SKM-1 treated with dmso at 0.1 percent for 144 hours (cell line): ENCODE measurements around the gene MARCHF11.

Experiments
- DNase-seq: peaks from one replicate; lab custom pipeline; 2025; ENCODE audit not compliant: unreplicated experiment; lab: John Stamatoyannopoulos, UW

The MARCHF11 gene

GRCh38 chr5:16179511-16179935 lies at the start of gene MARCHF11:
MARCHF11 (minus strand) TSS chr5:16179791; CDS start chr5:16179575, 216 bp downstream.
- no peak for DNase-seq

DNA sequence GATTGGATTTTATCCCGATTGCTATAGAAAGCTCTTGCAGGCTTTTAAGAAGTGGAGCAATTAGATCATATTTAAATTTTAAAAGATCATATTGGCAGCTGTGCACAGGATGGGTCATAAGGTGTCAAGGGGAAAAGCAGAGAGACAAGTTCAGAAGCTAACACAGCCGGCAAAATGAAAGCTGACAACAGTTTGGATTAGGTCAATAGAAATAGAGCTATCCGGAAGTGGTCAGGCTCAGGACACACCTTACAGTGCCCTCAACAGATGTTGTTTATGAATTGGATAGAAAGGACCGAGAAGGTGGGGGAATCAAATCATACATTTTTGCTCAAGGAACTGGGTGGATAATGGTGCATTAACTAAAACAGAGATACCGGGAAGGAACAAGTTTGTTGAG lies 46.3 kb upstream of the MARCHF11 start:
- DNase-seq, result no peak

DNA sequence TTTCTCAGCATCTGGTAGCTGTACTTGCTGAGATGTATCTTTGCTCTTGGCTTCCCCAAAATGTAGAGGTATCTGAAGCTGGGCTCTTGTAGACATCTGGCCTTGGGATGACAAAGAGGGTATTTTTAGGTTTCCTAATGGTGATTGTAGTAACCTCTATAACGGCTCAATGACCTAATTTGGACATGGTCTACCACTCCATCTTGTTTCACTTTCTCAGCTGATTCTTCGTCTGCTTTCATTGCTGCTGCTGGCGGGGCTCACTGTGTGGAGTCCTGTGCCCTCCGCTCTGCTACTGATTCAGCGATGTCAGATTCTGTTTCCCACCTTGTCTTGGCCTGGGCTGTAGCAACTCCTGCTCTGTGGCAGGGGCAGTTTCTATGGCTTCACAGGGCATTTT lies 12.7 kb upstream of the MARCHF11 start:
- no peak for DNase-seq

DNA sequence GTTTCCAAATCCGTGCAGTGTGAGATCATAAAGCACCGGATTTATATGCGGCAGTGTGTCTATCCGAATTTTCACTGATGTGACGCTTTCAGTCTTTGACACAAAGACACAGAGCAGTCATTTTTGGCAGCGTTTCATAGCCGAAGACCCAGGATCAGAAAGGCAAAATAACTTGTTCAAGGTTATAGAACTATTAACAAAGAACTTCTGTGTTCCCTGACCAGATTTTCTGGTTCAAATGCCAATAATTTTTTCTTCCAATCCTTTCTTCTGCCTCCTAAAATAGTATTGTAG lies 1.1 kb upstream of the MARCHF11 start:
- DNase-seq, result no peak

- no peak for DNase-seq
These were observed 571 bp upstream of the MARCHF11 start for GRCh38 chr5:16179936-16180788.

DNA sequence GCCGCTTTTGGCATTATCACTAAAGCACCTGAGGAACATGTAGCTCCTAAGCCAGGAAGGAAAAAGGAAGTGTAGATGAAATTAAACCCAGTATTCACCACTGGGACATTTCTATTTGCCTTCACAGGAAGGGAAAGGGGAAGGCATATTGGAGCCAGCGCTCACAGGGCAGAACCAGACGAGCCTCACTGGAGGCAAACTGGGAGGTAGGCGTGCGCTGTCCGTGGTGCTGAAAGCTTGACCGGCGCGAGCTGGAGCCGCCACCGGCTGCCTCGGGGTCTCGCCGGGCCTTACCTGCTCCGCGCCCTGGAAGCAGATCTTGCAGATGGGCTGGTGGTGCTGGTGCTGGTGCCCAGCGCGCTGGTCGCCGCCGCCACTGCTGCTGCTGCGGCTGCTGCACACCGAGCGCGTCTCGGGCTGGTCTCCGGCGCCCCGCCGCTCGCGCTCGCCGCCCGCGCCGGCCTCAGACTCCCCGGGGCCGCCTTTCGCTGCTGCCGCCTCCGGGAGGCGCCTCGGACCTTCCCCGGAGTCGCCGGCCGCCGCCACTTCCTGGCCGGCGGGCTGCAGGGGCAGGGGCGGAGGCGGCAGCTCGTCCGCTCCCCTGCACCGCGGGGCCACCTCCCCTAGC lies 732 bp downstream of the MARCHF11 start:
- DNase-seq, result no peak

- DNase-seq, result no peak
These were observed 10.0 kb downstream of the MARCHF11 start for GRCh38 chr5:16169550-16169949.

GRCh38 chr5:16160706-16161105 lies 18.9 kb downstream of the MARCHF11 start:
- peak; percentile 42 for DNase-seq

- no peak for DNase-seq
These were observed 20.0 kb downstream of the MARCHF11 start for GRCh38 chr5:16159636-16160035.

- no peak for DNase-seq
These were observed 23.4 kb downstream of the MARCHF11 start for GRCh38 chr5:16156152-16156551.

GRCh38 chr5:16152601-16153568 lies 26.7 kb downstream of the MARCHF11 start:
- no peak for DNase-seq

GRCh38 chr5:16149621-16150020 lies 30.0 kb downstream of the MARCHF11 start:
- DNase-seq, result no peak

GRCh38 chr5:16147179-16147900 lies 32.3 kb downstream of the MARCHF11 start:
- no peak for DNase-seq

DNA sequence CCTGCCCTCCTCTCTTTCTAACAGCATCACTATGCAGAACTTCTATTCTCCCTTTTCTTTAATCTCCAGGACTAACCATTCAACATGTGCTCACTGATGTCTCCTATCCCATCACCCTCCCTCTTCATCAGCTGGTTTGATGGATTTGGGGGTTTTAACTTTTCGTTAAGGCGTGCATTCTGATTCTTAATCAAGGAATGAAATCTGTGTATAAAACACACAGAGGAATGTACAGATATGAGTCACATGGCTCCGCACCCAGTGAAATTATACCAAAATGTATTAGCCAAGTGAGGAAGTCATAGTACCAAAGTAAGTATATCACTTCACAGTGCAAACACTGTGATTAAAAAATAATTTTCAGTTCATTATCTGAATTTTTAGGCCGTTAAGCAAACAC lies 35.2 kb downstream of the MARCHF11 start:
- no peak for DNase-seq

- DNase-seq, result no peak
These were observed 36.1 kb downstream of the MARCHF11 start for GRCh38 chr5:16143361-16144049.

GRCh38 chr5:16140944-16141343 lies 38.6 kb downstream of the MARCHF11 start:
- no peak for DNase-seq

DNA sequence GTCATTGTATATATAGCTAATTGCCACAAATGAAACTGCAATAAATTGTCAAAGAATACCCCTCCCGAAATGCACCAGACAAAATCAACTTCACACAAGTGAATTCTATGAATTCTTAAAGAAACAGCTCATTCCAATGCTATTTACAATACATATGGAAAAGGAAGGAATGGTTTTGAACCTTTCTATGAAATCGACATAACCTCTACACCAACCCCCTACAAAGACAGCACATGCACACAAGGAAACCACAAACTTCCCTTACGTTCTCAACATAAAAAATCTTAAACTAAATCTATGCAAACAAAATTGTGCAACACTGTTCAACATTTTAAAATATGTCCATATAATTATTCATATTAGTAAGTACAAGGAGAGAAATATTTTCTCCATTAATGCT lies 39.2 kb downstream of the MARCHF11 start:
- DNase-seq, result no peak

- DNase-seq, result no peak
These were observed 42.4 kb downstream of the MARCHF11 start for GRCh38 chr5:16137177-16137576.

GRCh38 chr5:16135506-16135905 lies 44.1 kb downstream of the MARCHF11 start:
- no peak for DNase-seq

DNA sequence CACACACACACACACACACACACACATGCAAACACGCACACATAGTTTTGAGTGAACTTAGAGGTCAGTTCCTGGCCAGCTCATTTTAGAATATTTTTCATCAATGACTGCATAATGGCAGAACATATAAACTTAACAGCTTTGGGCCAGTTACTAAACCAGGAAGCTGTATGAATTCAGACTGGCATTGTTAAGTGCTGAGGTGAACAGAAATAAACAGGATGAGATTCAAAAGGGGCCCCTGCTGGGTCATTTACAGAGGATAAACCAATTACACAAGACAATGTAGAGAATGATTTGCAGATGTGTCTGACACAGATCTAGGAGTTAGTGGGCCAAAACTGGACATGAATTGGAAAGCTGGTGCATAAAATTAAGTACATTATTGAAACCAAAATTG lies 44.6 kb downstream of the MARCHF11 start:
- DNase-seq, result no peak
